ENCODE data around the gene TMEM217.

Gene TMEM217

DNA sequence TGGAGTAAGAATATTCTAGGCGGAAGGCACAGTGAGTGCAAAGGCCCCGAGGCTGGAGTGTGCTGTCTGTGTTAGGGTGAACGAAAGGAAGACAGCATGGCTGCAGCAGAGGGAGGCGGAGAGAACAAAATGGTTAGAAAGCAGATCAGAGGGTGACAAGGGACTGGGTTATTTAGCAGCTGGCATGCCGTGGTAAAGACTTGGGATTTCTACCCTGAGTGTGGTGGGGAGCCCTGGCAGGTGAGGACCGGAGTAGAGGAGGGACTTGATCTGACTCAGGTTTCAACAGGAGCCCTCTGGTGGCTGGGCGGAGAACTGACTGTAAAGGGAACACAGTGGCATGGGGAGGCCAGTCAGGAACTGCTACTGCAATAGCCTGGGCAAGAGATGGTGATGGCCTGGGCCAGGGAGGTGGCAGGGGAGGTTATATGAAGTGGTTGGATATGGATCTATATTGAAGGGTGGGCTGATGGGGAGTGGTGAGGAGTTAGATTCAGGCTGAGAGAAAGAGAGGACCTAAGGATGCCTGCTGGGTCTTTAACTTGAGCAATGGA, 50.0 kb downstream of the TMEM217 start (continued):
- no peak for TF ChIP-seq EGR2 (tag by site-specific recombination; IDR thresholded peaks at IDR 0.05; ENCODE audit: low read depth)
- TF ChIP-seq ZFHX2 (tag by site-specific recombination; conservative IDR thresholded peaks at IDR 0.05) = no peak
- TF ChIP-seq, protein P1, sequence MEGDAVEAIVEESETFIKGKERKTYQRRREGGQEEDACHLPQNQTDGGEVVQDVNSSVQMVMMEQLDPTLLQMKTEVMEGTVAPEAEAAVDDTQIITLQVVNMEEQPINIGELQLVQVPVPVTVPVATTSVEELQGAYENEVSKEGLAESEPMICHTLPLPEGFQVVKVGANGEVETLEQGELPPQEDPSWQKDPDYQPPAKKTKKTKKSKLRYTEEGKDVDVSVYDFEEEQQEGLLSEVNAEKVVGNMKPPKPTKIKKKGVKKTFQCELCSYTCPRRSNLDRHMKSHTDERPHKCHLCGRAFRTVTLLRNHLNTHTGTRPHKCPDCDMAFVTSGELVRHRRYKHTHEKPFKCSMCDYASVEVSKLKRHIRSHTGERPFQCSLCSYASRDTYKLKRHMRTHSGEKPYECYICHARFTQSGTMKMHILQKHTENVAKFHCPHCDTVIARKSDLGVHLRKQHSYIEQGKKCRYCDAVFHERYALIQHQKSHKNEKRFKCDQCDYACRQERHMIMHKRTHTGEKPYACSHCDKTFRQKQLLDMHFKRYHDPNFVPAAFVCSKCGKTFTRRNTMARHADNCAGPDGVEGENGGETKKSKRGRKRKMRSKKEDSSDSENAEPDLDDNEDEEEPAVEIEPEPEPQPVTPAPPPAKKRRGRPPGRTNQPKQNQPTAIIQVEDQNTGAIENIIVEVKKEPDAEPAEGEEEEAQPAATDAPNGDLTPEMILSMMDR (tag by site-specific recombination; IDR thresholded peaks at IDR 0.05) = peak; percentile 85
- TF ChIP-seq ZNF664 (tag by site-specific recombination; IDR thresholded peaks at IDR 0.05) = no peak
- TF ChIP-seq ZNF266 (tag by site-specific recombination; IDR thresholded peaks at IDR 0.05; ENCODE audit: low read depth) = no peak
- no peak for TF ChIP-seq KLF8 (tag by site-specific recombination; IDR thresholded peaks at IDR 0.05)
- no peak for TF ChIP-seq ZNF747 (tag by site-specific recombination; IDR thresholded peaks at IDR 0.05)
- no peak for TF ChIP-seq IKZF3 (tag by site-specific recombination; IDR thresholded peaks at IDR 0.05)
- TF ChIP-seq, protein P2, sequence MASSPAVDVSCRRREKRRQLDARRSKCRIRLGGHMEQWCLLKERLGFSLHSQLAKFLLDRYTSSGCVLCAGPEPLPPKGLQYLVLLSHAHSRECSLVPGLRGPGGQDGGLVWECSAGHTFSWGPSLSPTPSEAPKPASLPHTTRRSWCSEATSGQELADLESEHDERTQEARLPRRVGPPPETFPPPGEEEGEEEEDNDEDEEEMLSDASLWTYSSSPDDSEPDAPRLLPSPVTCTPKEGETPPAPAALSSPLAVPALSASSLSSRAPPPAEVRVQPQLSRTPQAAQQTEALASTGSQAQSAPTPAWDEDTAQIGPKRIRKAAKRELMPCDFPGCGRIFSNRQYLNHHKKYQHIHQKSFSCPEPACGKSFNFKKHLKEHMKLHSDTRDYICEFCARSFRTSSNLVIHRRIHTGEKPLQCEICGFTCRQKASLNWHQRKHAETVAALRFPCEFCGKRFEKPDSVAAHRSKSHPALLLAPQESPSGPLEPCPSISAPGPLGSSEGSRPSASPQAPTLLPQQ (tag by site-specific recombination; IDR thresholded peaks at IDR 0.05) = no peak
- peak; percentile 34; the same call in 1 of the 2 replicates for TF ChIP-seq ZNF335 (tag by site-specific recombination; conservative IDR thresholded peaks at IDR 0.05)
- no peak for TF ChIP-seq ZNF157 (tag by site-specific recombination; IDR thresholded peaks at IDR 0.05)
- TF ChIP-seq ZNF600 (tag by site-specific recombination; IDR thresholded peaks at IDR 0.05) = peak; percentile 64; the same call in 1 of the 2 replicates
- no peak for TF ChIP-seq YY1 (tag by site-specific recombination; IDR thresholded peaks at IDR 0.05)
- no peak for TF ChIP-seq ZNF670 (tag by site-specific recombination; IDR thresholded peaks at IDR 0.05; ENCODE audit: low read depth)
- TF ChIP-seq ZNF223 (tag by site-specific recombination; IDR thresholded peaks at IDR 0.05) = no peak
- TF ChIP-seq OSR2 (tag by site-specific recombination; IDR thresholded peaks at IDR 0.05) = no peak
- no peak for TF ChIP-seq ZNF610 (tag by site-specific recombination; IDR thresholded peaks at IDR 0.05; ENCODE audit: borderline replicate concordance)
- no peak for TF ChIP-seq ZNF571 (tag by site-specific recombination; IDR thresholded peaks at IDR 0.05)
- 0 out of 2 replicates have a peak, but pooled peaks have one; percentile 15 for TF ChIP-seq SP7 (tag by site-specific recombination; IDR thresholded peaks at IDR 0.05)
- TF ChIP-seq, protein P3, sequence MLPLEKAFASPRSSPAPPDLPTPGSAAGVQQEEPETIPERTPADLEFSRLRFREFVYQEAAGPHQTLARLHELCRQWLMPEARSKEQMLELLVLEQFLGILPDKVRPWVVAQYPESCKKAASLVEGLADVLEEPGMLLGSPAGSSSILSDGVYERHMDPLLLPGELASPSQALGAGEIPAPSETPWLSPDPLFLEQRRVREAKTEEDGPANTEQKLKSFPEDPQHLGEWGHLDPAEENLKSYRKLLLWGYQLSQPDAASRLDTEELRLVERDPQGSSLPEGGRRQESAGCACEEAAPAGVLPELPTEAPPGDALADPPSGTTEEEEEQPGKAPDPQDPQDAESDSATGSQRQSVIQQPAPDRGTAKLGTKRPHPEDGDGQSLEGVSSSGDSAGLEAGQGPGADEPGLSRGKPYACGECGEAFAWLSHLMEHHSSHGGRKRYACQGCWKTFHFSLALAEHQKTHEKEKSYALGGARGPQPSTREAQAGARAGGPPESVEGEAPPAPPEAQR (tag by site-specific recombination; IDR thresholded peaks at IDR 0.05) = no peak
- no peak for TF ChIP-seq ZNF394 (tag by site-specific recombination; IDR thresholded peaks at IDR 0.05; ENCODE audit: borderline replicate concordance)
- TF ChIP-seq, protein P4, sequence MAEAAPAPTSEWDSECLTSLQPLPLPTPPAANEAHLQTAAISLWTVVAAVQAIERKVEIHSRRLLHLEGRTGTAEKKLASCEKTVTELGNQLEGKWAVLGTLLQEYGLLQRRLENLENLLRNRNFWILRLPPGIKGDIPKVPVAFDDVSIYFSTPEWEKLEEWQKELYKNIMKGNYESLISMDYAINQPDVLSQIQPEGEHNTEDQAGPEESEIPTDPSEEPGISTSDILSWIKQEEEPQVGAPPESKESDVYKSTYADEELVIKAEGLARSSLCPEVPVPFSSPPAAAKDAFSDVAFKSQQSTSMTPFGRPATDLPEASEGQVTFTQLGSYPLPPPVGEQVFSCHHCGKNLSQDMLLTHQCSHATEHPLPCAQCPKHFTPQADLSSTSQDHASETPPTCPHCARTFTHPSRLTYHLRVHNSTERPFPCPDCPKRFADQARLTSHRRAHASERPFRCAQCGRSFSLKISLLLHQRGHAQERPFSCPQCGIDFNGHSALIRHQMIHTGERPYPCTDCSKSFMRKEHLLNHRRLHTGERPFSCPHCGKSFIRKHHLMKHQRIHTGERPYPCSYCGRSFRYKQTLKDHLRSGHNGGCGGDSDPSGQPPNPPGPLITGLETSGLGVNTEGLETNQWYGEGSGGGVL (tag by site-specific recombination; IDR thresholded peaks at IDR 0.05) = no peak
- TF ChIP-seq ZBTB21 (tag by site-specific recombination; IDR thresholded peaks at IDR 0.05) = no peak
- TF ChIP-seq ZNF202 (tag by site-specific recombination; IDR thresholded peaks at IDR 0.05; ENCODE audit: borderline replicate concordance) = no peak
- peak; percentile 40; the same call in 1 of the 2 replicates for TF ChIP-seq ZXDB (tag by site-specific recombination; IDR thresholded peaks at IDR 0.05)
- TF ChIP-seq ZNF37A (tag by site-specific recombination; IDR thresholded peaks at IDR 0.05) = no peak
- no peak for TF ChIP-seq ZNF274 (IDR thresholded peaks at IDR 0.05; ENCODE audit: low read length)
- TF ChIP-seq ZNF274 (tag by site-specific recombination; IDR thresholded peaks at IDR 0.05; ENCODE audit: borderline replicate concordance) = no peak
- TF ChIP-seq, protein P5, sequence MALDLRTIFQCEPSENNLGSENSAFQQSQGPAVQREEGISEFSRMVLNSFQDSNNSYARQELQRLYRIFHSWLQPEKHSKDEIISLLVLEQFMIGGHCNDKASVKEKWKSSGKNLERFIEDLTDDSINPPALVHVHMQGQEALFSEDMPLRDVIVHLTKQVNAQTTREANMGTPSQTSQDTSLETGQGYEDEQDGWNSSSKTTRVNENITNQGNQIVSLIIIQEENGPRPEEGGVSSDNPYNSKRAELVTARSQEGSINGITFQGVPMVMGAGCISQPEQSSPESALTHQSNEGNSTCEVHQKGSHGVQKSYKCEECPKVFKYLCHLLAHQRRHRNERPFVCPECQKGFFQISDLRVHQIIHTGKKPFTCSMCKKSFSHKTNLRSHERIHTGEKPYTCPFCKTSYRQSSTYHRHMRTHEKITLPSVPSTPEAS (tag by site-specific recombination; IDR thresholded peaks at IDR 0.05) = no peak
- TF ChIP-seq, protein P6, sequence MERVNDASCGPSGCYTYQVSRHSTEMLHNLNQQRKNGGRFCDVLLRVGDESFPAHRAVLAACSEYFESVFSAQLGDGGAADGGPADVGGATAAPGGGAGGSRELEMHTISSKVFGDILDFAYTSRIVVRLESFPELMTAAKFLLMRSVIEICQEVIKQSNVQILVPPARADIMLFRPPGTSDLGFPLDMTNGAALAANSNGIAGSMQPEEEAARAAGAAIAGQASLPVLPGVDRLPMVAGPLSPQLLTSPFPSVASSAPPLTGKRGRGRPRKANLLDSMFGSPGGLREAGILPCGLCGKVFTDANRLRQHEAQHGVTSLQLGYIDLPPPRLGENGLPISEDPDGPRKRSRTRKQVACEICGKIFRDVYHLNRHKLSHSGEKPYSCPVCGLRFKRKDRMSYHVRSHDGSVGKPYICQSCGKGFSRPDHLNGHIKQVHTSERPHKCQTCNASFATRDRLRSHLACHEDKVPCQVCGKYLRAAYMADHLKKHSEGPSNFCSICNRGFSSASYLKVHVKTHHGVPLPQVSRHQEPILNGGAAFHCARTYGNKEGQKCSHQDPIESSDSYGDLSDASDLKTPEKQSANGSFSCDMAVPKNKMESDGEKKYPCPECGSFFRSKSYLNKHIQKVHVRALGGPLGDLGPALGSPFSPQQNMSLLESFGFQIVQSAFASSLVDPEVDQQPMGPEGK (tag by site-specific recombination; IDR thresholded peaks at IDR 0.05) = no peak
- no peak for TF ChIP-seq ZNF302 (tag by site-specific recombination; IDR thresholded peaks at IDR 0.05; ENCODE audit: low read depth)
- 0 out of 2 replicates have a peak, but pooled peaks have one; percentile 18 for TF ChIP-seq ZBTB17 (tag by site-specific recombination; IDR thresholded peaks at IDR 0.05)
